Stimulated activated CD4-positive, alpha-beta T cell treated with anti-CD3 and anti-CD28 coated beads, TNF-alpha, amount 100 ng/mL, for 4 hours (primary cell): Measurements from ENCODE around the gene PROCR.
"Not testable (repeated sequence)": the region's sequence is repeated elsewhere in the genome, so short reads cannot be mapped to it uniquely, and the experiment has no call there.

Source experiments
- DNase-seq, 3 experiments: peaks; one replicate each; pipeline ENCODE4 v3.0.0-alpha.2; 2020; ENCODE audit warnings: low read depth in 3 of 3

The PROCR gene

GRCh38 chr20:35171753-35172433 lies at the start of gene PROCR:
Gene PROCR, plus strand, starts transcription at chr20:35172072. Its CDS starts 83 bp downstream, at chr20:35172155.
- DNase-seq: no peak

GRCh38 chr20:35122756-35123405 lies 49.0 kb upstream of the PROCR start:
- DNase-seq: no peak

DNA sequence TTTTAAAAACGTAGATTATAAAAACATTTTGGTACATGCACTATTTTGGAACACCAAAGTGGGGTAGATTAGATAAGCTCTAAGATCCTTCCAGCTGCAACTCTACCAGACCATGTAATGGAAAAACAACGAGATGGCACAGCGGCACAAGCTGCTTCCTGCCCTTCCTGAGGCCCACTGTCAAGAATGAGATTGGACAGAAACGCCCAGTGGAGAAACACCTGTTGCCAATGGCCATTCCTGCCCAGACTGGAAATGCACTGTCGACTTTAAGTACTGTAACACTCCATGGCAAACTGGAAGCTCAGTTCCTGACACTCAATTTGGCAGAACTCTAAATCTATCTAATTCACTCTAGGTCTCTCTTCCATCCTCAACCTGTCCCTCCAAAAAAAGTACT lies 46.1 kb upstream of the PROCR start:
- DNase-seq: no peak

DNA sequence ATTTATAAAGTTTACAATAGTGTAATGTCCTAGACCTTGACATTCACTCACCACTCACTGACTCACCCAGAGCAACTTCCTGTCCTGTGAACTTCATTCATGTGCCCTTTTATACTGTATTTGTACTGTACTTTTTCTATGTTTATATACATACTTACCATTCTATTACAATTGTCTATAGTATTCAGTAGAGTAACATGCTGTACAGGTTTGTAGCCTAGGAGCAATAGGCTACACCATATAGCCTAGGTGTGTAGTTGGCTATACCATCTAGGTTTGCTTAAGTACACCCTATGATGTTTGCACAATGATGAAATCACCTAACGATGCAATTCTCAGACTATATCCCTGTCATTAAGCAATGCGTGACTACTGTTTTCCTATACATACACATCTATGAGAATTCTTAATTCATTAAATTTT lies 42.2 kb upstream of the PROCR start:
- DNase-seq: no peak

- no peak for DNase-seq
These were observed 39.9 kb upstream of the PROCR start for GRCh38 chr20:35131934-35132333.

GRCh38 chr20:35133031-35133430 lies 38.8 kb upstream of the PROCR start:
- no peak for DNase-seq

GRCh38 chr20:35133735-35134134 lies 38.1 kb upstream of the PROCR start:
- DNase-seq: no peak

GRCh38 chr20:35134472-35134871 lies 37.4 kb upstream of the PROCR start:
- no peak for DNase-seq

- DNase-seq: no peak
These were observed 37.0 kb upstream of the PROCR start for GRCh38 chr20:35134880-35135279.

DNA sequence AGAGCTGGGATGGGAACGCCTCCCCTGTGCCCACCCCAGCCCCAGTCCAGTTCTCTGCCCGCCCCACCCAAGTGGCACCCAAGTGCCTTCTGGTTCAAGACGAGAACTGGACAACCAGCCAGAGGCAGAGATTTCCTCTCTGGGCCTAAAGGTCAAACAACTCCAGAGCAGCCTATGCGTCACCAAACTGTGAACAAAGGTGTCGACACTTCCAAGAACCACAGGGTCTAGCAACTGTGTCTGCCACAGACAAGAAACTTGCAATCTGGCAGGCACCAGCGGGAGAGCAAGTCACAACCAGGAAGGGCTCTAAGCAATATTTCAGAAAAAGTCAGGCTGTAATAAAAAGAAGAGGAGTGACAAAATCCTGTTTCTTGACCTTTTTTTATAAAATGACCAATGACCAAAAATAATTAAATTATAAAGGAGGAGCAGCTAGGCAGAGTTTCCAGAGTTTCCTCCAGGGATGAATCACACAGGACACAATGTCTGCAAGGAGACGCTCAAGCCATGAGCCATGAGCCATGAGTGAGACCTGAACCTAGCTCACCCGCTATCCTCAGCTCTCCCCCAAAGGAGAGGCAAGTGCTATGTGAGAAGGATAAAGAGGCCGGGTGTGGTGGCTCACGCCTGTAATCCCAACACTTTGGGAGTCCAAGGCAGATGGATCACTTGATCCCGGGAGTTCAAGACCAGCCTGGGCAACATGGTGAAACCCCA lies 35.8 kb upstream of the PROCR start:
- no peak for DNase-seq

DNA sequence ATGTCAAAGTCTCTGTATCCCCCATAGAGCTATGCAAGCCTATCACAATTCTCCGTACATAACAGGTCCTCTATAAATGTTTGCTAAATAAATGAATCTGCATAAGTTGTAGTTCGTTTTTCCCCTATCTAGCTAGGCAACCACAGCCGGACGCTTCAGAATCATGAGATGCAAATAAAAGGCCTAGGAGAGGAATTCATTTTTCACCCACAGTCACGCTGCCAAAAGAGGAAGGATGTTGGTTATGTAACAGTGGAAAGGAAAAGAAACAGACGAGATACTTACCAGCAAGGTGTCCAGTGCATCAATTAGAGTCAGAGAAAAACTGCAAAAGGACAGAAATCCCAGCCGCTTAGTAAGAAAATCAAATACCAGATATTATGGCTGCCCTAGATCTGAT lies 27.2 kb upstream of the PROCR start:
- DNase-seq: no peak

DNA sequence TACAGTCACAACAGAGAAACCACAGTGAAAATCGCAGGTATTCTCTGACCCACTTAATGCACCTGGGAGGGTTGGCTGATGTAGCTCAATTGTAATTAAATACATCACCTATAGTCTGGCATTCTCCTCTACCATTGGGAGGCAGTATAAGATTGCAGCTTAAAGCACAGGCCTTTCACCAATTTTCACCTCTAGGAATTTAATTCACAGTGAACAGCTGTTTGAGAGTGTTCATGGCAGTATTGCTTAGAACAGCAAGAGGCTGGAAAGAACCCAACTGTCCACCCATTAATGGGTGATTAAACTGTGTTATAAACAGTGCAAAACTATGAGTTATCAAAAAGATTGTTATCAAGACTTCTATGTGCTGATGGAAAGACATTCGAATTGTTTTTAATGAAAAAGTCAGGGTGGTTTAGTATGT lies 26.7 kb upstream of the PROCR start:
- no peak for DNase-seq

DNA sequence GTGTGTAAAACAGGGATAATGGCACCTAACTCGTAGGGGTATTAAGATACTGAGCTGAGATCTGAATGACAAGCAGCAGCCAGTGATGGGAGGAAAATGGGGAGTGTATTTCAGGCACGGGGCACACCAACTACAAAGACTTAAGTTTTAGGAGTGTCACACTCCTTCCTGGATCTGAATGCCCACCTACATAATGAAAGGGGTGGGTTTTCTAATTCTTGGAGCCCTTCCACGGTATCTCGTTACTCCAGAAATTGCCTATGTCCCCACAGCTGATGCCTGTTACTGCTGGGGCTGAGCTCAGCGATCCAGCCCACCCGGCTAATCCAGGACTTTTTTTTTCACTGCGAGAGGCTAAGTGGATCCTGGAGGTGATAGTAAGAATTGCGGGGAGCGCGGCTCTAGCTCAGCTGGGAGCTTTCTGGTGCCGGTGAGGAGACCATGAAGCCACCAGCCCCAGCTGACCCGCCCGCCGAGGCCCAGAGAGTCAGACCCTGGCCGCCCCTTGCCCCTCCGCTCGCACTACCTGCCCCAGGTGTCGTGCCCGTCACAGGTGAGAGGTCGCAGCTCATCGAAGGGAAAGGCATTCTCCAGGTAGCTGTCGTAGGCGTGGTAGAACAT lies 25.5 kb upstream of the PROCR start:
- DNase-seq: peak in 1 of 3 experiments; percentile 9

DNA sequence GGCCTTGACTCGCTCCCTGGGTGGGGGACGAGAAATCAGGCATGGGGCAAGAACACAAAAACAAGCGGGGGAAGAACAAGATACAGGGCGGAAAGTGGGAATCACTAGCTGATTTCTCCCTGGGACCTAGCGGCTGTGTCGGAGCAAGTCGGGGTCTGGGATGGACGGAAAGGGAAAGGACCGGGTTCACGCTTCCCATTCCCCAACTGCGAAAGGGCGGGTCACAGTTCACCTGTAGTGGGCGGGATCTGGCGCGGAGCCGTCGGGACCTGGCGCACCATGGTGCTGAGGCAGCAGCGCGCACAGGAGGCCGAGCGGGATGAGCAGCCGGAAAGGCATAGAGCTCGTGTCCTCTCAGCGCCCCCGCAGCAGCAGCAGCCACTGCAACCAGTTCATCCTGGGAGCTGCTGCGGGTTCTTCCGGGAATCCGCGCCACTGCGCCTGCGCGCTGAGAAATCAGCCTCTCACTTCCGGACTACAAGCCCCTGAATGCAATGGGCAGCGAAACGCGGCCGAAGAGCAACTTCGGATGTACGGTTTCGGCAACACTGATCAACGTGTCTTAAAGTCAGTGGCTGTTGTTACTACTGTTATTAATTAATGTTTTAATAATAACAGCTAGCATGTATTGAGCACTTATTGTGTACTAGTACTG lies 24.8 kb upstream of the PROCR start, which contains the start of gene EDEM2:
EDEM2 (minus strand) TSS at position 417 of the 655 bp plus-strand sequence; CDS start at position 339, 78 bp downstream.
- peak; percentile 85 to 90 (median 87) for DNase-seq

GRCh38 chr20:35147575-35148071 lies 24.2 kb upstream of the PROCR start:
- DNase-seq: not testable (repeated sequence)

GRCh38 chr20:35150846-35151579 lies 20.9 kb upstream of the PROCR start:
- DNase-seq: no peak

GRCh38 chr20:35151736-35152135 lies 20.1 kb upstream of the PROCR start:
- DNase-seq: no peak

DNA sequence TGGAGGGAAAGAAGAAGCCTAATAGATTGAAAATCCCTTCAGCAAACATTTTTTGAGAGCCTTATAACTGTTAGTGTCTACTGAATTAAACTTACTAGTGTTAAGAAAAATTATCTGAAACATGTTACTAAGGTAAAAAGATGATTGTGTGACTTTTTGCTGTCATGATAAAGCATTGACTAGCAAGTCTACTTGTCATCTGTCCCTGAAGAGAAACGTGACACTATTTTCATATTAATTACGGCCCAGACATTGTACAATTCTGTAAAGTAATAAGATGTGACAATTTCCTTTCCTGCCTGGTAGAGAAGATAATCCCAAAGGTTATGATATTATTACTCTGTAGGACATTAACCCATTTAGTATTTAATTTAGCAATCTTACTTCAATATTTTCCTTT lies 15.9 kb upstream of the PROCR start:
- DNase-seq: no peak

DNA sequence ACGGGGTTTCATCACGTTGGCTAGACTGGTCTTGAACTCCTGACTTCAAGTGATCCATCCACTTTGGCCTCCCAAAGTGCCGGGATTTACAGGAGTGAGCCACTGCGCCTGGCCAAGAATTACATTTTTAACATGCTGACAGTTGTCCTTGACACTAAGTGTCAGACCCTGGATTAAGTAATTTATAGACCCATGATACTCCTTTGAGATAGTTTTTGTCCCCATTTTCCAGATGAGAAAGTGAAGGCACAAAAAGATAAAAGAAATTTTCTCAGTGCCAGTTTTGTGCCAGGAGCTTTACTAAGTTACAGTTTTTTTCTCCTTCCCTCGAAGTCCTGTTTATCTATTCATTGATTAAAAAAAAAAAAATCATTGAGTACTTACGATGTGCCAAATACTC lies 14.9 kb upstream of the PROCR start:
- no peak for DNase-seq

GRCh38 chr20:35160341-35160740 lies 11.5 kb upstream of the PROCR start:
- not testable (repeated sequence) for DNase-seq

GRCh38 chr20:35164531-35164930 lies 7.3 kb upstream of the PROCR start:
- not testable (repeated sequence) for DNase-seq
